Endothelial cell of umbilical vein (primary cell): ENCODE data around the gene RIMBP2. TPM values are rescaled to one million over a fixed set of nuclear protein-coding genes. Genes with fewer than 3 reads are reported as not detected.

Source experiments
- BruUV-seq: library from RNA; stranded (reverse); fragments of 400-500 nt; replicated peaks from 2 replicates; lab custom pipeline; 2021; lab: Mats Ljungman, UMichigan
- CTCF ChIA-PET: fragments of 300-600, 350-600 bp; sonication (Branson Sonifier 250); formaldehyde crosslinking; loops from one replicate; lab custom pipeline; 2021; ENCODE audit warnings: antibody characterized with exemption, inconsistent platforms; lab: Charles Lee
- POLR2A ChIA-PET: fragments of 300-600, 350-600 bp; sonication (Branson Sonifier 250); formaldehyde crosslinking; loops from one replicate; lab custom pipeline; 2021; ENCODE audit warnings: antibody characterized with exemption, inconsistent platforms; lab: Charles Lee
- DNase-seq: peaks from one replicate; pipeline ENCODE4 v3.0.0-alpha.2; 2011; ENCODE audit warnings: low read depth, low spot score
- FAIRE-seq: peaks from 2 replicates; lab custom pipeline; 2011; peaks lifted over from hg19 to GRCh38; lab: Jason Lieb, UNC
- H2AFZ ChIP-seq: 2 replicates; pipeline ENCODE4 v1.6.0; 2012; ENCODE audit warnings: low read depth, low read length, control low read depth, inconsistent platforms
- H3K27ac ChIP-seq: 2 replicates; pipeline ENCODE4 v1.5.1; 2011; ENCODE audit warnings: low read depth, mild to moderate bottlenecking, control low read depth, low read length, moderate library complexity; ENCODE audit not compliant: insufficient read depth
- H3K27me3 ChIP-seq, 2 experiments: 2 replicates each; pipeline versions ENCODE4 v1.6.0 to v1.6.1; 2011; ENCODE audit warnings: low read length in 2 of 2, mixed read lengths in 1 of 2; ENCODE audit not compliant: control insufficient read depth in 2 of 2, insufficient read depth in 2 of 2
- H3K36me3 ChIP-seq, 2 experiments: 2 replicates in 1 of 2; 3 replicates in 1 of 2; pipeline ENCODE4 v1.5.1; 2011; ENCODE audit warnings: low read length in 2 of 2, mild to moderate bottlenecking in 1 of 2, moderate library complexity in 1 of 2; ENCODE audit not compliant: control insufficient read depth in 2 of 2, insufficient read depth in 2 of 2; ENCODE audit errors: extremely low read depth in 1 of 2
- H3K4me1 ChIP-seq: 3 replicates; pipeline ENCODE4 v1.5.1; 2011; ENCODE audit warnings: mild to moderate bottlenecking, low read length; ENCODE audit not compliant: control insufficient read depth, insufficient read depth; ENCODE audit errors: extremely low read depth
- H3K4me2 ChIP-seq: 2 replicates; pipeline ENCODE4 v1.6.1; 2011; ENCODE audit warnings: low read length, control low read depth, mixed read lengths; ENCODE audit not compliant: insufficient read depth
- H3K4me3 ChIP-seq, 3 experiments: fragments of 200-600 bp in 1 of 3; sonication (generic), shearing (Covaris generic) in 1 of 3; replicated peaks in 1 of 3; 2 replicates each; pipeline ENCODE4 v1.5.1; 2011 to 2016; ENCODE audit warnings: control low read depth in 3 of 3, low read length in 3 of 3, mild to moderate bottlenecking in 2 of 3, inconsistent platforms in 1 of 3, low read depth in 1 of 3, moderate library complexity in 1 of 3; ENCODE audit not compliant: insufficient read depth in 1 of 3
- H3K79me2 ChIP-seq: 2 replicates; pipeline ENCODE4 v1.6.0; 2012; ENCODE audit warnings: low read length, inconsistent platforms; ENCODE audit not compliant: control insufficient read depth, insufficient read depth
- H3K9ac ChIP-seq: replicated peaks from 2 replicates; pipeline ENCODE3; 2011; ENCODE audit warnings: low read length, control low read depth; ENCODE audit not compliant: insufficient read depth; ENCODE audit errors: extremely low read depth
- H3K9me1 ChIP-seq: replicated peaks from 3 replicates; pipeline ENCODE4 v1.6.0; 2011; ENCODE audit warnings: mild to moderate bottlenecking, low read length; ENCODE audit not compliant: control insufficient read depth, insufficient read depth; ENCODE audit errors: extremely low read depth
- H3K9me3 ChIP-seq: replicated peaks from 2 replicates; pipeline ENCODE4 v1.5.1; 2012; ENCODE audit warnings: low read length, inconsistent platforms; ENCODE audit not compliant: control insufficient read depth, insufficient read depth
- H4K20me1 ChIP-seq: replicated peaks from 2 replicates; pipeline ENCODE3; 2011; ENCODE audit warnings: mild to moderate bottlenecking, low read length; ENCODE audit not compliant: control insufficient read depth, insufficient read depth; ENCODE audit errors: extremely low read depth
- EZH2 ChIP-seq: IDR thresholded peaks from 2 replicates; pipeline ENCODE4 v1.6.1; 2012; ENCODE audit warnings: borderline replicate concordance, low read depth, mild to moderate bottlenecking, moderate library complexity, low read length, inconsistent platforms; ENCODE audit not compliant: severe bottlenecking
- GATA2 ChIP-seq: IDR thresholded peaks from 2 replicates; pipeline ENCODE4 v1.7.0; 2011; ENCODE audit warnings: low read depth, mild to moderate bottlenecking, moderate library complexity, mixed read lengths, low read length; ENCODE audit not compliant: insufficient read length, insufficient read depth
- MAX ChIP-seq: IDR thresholded peaks from 2 replicates; pipeline ENCODE4 v1.6.1; 2011; ENCODE audit not compliant: insufficient read depth, insufficient read length
- POLR2A ChIP-seq: IDR thresholded peaks from 2 replicates; pipeline ENCODE4 v1.6.1; 2012; ENCODE audit warnings: low read depth, mild to moderate bottlenecking, control low read depth, low read length
- POLR2AphosphoS5 ChIP-seq: IDR thresholded peaks from 2 replicates; pipeline ENCODE4 v1.6.1; 2012; ENCODE audit warnings: low read depth, mild to moderate bottlenecking, control low read depth, low read length, moderate library complexity; ENCODE audit not compliant: insufficient read depth
- dilution Hi-C: fragments of 300-500 bp; cut with MboI; formaldehyde crosslinking; loops from one replicate; pipeline ENCODE4 v1.15.0; 2019; ENCODE audit warnings: low sequenced_read_pairs; ENCODE audit not compliant: extremely low pct_ligation_motif_present
- intact Hi-C: fragments of 100-400 bp; cut with micrococcal nuclease; formaldehyde crosslinking; loops from one replicate; pipeline ENCODE4 v1.10.0; 2022
- polyA plus RNA-seq, 4 experiments: library from polyadenylated mRNA; depleted of rRNA in 3 of 4; stranded (reverse) in 3 of 4; unstranded in 1 of 4; fragments of >200 nt; gene quantifications; 2 replicates each; pipeline versions ENCODE4 v1.2.1 to v1.2.3, GENCODE V29; 2011 to 2012; ENCODE audit warnings: missing spikeins in 1 of 4
- total RNA-seq: library from RNA; stranded (reverse); gene quantifications from 2 replicates; pipeline ENCODE4 v1.2.3, GENCODE V29; 2021

RIMBP2 gene
- total and polyA plus RNA-seq, 2 donors (not counting 3 experiments of a cell fraction or from before 2014, with no cell fraction given), result 0.04 TPM; not detected in 1

GRCh38 chr12:130596241-130596640 lies 119.9 kb downstream of the RIMBP2 start:
- Histone ChIP-seq H3K9me1 (no peaks in the 10 kb centered on the region), H3K27ac (no peak overlapping the region), H3K36me3 (no peaks in the 10 kb centered on the region), H3K4me1 (no peaks in the 10 kb centered on the region), H4K20me1 (no peaks in the 10 kb centered on the region), H3K27me3 (no peaks in the 10 kb centered on the region), H3K4me2 (no peak overlapping the region), H3K79me2 (no peaks in the 10 kb centered on the region), H2AFZ (no peak overlapping the region), H3K4me3 (no peak overlapping the region), H3K9me3 (peaks cover 11% of the 10 kb centered on the region), H3K9ac (no peak overlapping the region)
- TF ChIP-seq MAX (no peak), POLR2A (no peak), POLR2AphosphoS5 (no peak), EZH2 (no peak), GATA2 (no peak)
- ChIA-PET POLR2A (no interaction called here), CTCF (no interaction called here)
- BruUV-seq, result no TSS peak
- FAIRE-seq (no peak), DNase-seq (no peak)
- dilution Hi-C loops (no loop called here), intact Hi-C loops (no loop called here)

- H3K36me3 ChIP-seq, result no peaks in the 10 kb centered on the region
- H3K4me1 ChIP-seq, result no peaks in the 10 kb centered on the region
- H3K27ac ChIP-seq, result no peak overlapping the region
- no peak overlapping the region for H3K4me3 ChIP-seq
- FAIRE-seq, result no peak
- CTCF ChIA-PET, result no interaction called here
- TF ChIP-seq MAX, result no peak
- H3K4me2 ChIP-seq, result no peak overlapping the region
- H3K9ac ChIP-seq, result no peak overlapping the region
- POLR2A ChIA-PET, result no interaction called here
- H4K20me1 ChIP-seq, result no peaks in the 10 kb centered on the region
- no peak for DNase-seq
- no peak overlapping the region for H2AFZ ChIP-seq
- no peaks in the 10 kb centered on the region for H3K9me1 ChIP-seq
- dilution Hi-C loops, result no loop called here
- H3K27me3 ChIP-seq, result no peaks in the 10 kb centered on the region
- peaks cover 11% of the 10 kb centered on the region for H3K9me3 ChIP-seq
- no peaks in the 10 kb centered on the region for H3K79me2 ChIP-seq
- intact Hi-C loops, result no loop called here
- BruUV-seq, result no TSS peak
Observed at GRCh38 chr12:130595566-130595965, 120.5 kb downstream of the RIMBP2 start.
